ENCODE results near the gene MAP3K9. TPM values are rescaled to one million over a fixed set of nuclear protein-coding genes. Genes with fewer than 3 reads are reported as not detected.
"Not testable (repeated sequence)": the region's sequence is repeated elsewhere in the genome, so short reads cannot be mapped to it uniquely, and the experiment has no call there.

The MAP3K9 gene
- total and polyA plus RNA-seq, 10 of the 15 experiments (the other 5 are each of a cell fraction or from before 2014, with no cell fraction given), result 0.48 to 7.9 (median 2.9) TPM

- FAIRE-seq (no peak), ATAC-seq (no peak), DNase-seq (ENCODE audit: low read depth, low spot score) (no peak)
- Histone ChIP-seq H3K36me3 (ENCODE audit: control insufficient read depth in 2 of 2, insufficient read depth in 2 of 2, low read length in 1 of 2) (no peaks in the 10 kb centered on the region), H3K9ac (ENCODE audit: control insufficient read depth, insufficient read depth, low read length) (no peak overlapping the region), H4K20me1 (ENCODE audit: control insufficient read depth, insufficient read depth) (no peaks in the 10 kb centered on the region), H3K9me3 (replicated peaks; ENCODE audit: control insufficient read depth, insufficient read depth, low read length) (no peaks in the 10 kb centered on the region), H3K27me3 (replicated peaks in 1 of 2; ENCODE audit: control insufficient read depth in 2 of 2, insufficient read depth in 2 of 2, low read length in 1 of 2) (no peaks in the 10 kb centered on the region), H2AFZ (ENCODE audit: control insufficient read depth, low read depth, low read length) (no peak overlapping the region), H3K4me1 (ENCODE audit: control insufficient read depth, insufficient read depth, low read length) (peaks cover 20% of the 10 kb centered on the region), H3K4me2 (ENCODE audit: control insufficient read depth, insufficient read depth) (no peak overlapping the region), H3K4me3 (no peak overlapping the region), H3K79me2 (ENCODE audit: control insufficient read depth, insufficient read depth, low read length) (no peaks in the 10 kb centered on the region), H3K27ac (ENCODE audit: control insufficient read depth, insufficient read depth) (no peak overlapping the region)
- ChIA-PET POLR2A (interaction anchor here (0.6 to 1.0 kb wide), 4 partner anchors 39 to 93 kb away, joined by 3 to 4 read pairs (median 3); no protein-coding TSS in a partner anchor), SMC1A (ENCODE audit: uncharacterized antibody, unreplicated experiment) (interaction anchor here (0.6 to 11.1 kb wide), 12 partner anchors 9 to 1012 kb away, joined by 3 to 154 read pairs (median 4); partner anchors contain the start of gene TTC9), RAD21 (ENCODE audit: unreplicated experiment) (interaction anchor here (0.8 to 5.2 kb wide), 5 partner anchors 8 to 63 kb away, joined by 3 to 66 read pairs (median 5); partner anchors contain the start of gene TTC9), CTCF (interaction anchor here (0.9 to 2.3 kb wide), 8 partner anchors 9 to 112 kb away, joined by 3 to 16 read pairs (median 3); no protein-coding TSS in a partner anchor)
- TF ChIP-seq ATF2 (IDR thresholded peaks at IDR 0.05; ENCODE audit: low read length) (no peak), E2F4 (IDR thresholded peaks at IDR 0.05; ENCODE audit: low read depth, low read length) (no peak)
- intact Hi-C loops (cut with micrococcal nuclease; ENCODE audit: unreplicated experiment) (no loop called here), in situ Hi-C loops (cut with MboI) (no loop called here)
- 94% methylated on average over 1 of the region's 1 CpG for WGBS (ENCODE audit: insufficient coverage, insufficient replicate concordance, low lambda C conversion rate, missing lambda C conversion rate)
- BruUV-seq (replicated peaks), result no TSS peak
Observed at GRCh38 chr14:70704960-70705359, 104.4 kb downstream of the MAP3K9 start.

GRCh38 chr14:70703621-70704168 is 105.6 kb downstream of the MAP3K9 start:
- H3K4me3 ChIP-seq; in situ Hi-C loops (cut with MboI); H4K20me1 ChIP-seq (ENCODE audit: control insufficient read depth, insufficient read depth); H3K9me3 ChIP-seq (replicated peaks; ENCODE audit: control insufficient read depth, insufficient read depth, low read length); H3K9ac ChIP-seq (ENCODE audit: control insufficient read depth, insufficient read depth, low read length); H3K4me2 ChIP-seq (ENCODE audit: control insufficient read depth, insufficient read depth); POLR2A ChIA-PET; FAIRE-seq; ATAC-seq; intact Hi-C loops (cut with micrococcal nuclease; ENCODE audit: unreplicated experiment); H3K36me3 ChIP-seq (ENCODE audit: control insufficient read depth in 2 of 2, insufficient read depth in 2 of 2, low read length in 1 of 2); BruUV-seq (replicated peaks); DNase-seq (ENCODE audit: low read depth, low spot score); H2AFZ ChIP-seq (ENCODE audit: control insufficient read depth, low read depth, low read length); H3K27ac ChIP-seq (ENCODE audit: control insufficient read depth, insufficient read depth); H3K79me2 ChIP-seq (ENCODE audit: control insufficient read depth, insufficient read depth, low read length); H3K27me3 ChIP-seq (replicated peaks in 1 of 2; ENCODE audit: control insufficient read depth in 2 of 2, insufficient read depth in 2 of 2, low read length in 1 of 2): not testable (repeated sequence)
- ChIA-PET RAD21 (ENCODE audit: unreplicated experiment) (interaction anchor here (1.1 to 1.4 kb wide), 2 partner anchors 10 kb away, joined by 4 to 5 read pairs; no protein-coding TSS in a partner anchor), CTCF (interaction anchor here (1.6 kb wide), 1 partner anchor 10 kb away, joined by 7 read pairs; no protein-coding TSS in a partner anchor), SMC1A (ENCODE audit: uncharacterized antibody, unreplicated experiment) (interaction anchor here (1.3 to 4.3 kb wide), 3 partner anchors 9 to 81 kb away, joined by 3 to 21 read pairs (median 8); no protein-coding TSS in a partner anchor)
- H3K4me1 ChIP-seq (ENCODE audit: control insufficient read depth, insufficient read depth, low read length), result peaks cover 20% of the 10 kb centered on the region
- WGBS (ENCODE audit: insufficient coverage, insufficient replicate concordance, low lambda C conversion rate, missing lambda C conversion rate), result 100% methylated on average over 1 of the region's 1 CpG
